Pancreas (tissue), 10 donors: ENCODE results near the gene FAM162B. TPM values are rescaled to one million over a fixed set of nuclear protein-coding genes. Genes with fewer than 3 reads are reported as not detected.
"Not testable (repeated sequence)": the region's sequence is repeated elsewhere in the genome, so short reads cannot be mapped to it uniquely, and the experiment has no call there.

Source experiments
- ATAC-seq, 4 donors: fragments of 200-7000 bp; cut with Tn5 transposase; one replicate each; pipeline versions ENCODE4 v1.8.0 to v1.9.1; 2020; ENCODE audit warnings: mild to moderate bottlenecking in 4 of 4, moderate library complexity in 4 of 4
- DNase-seq, 6 donors: peaks; one replicate each; pipeline ENCODE4 v3.0.0-alpha.2; 2020
- FAIRE-seq: peaks from 2 replicates; lab custom pipeline; 2012; peaks lifted over from hg19 to GRCh38; lab: Jason Lieb, UNC
- H3K27ac ChIP-seq, 4 donors: fragments of 200-600 bp; sonication (generic); 1 replicate in 3 of 4; 2 replicates in 1 of 4; pipeline versions ENCODE4 v1.5.0 to v1.8.0; 2020
- H3K27me3 ChIP-seq, 4 donors: fragments of 200-600 bp; one replicate each; pipeline ENCODE4 v1.8.0; 2021
- H3K36me3 ChIP-seq, 3 donors: fragments of 200-600 bp; sonication (generic) in 1 of 3; one replicate each; pipeline versions ENCODE4 v1.5.0 to v1.8.0; 2020 to 2021
- H3K4me1 ChIP-seq, 3 donors: fragments of 200-600 bp; one replicate each; pipeline ENCODE4 v1.8.0; 2021
- H3K4me3 ChIP-seq, 4 donors: fragments of 200-600 bp; sonication (generic) in 2 of 4; one replicate each; pipeline versions ENCODE4 v1.5.0 to v1.8.0; 2020 to 2021
- H3K9me3 ChIP-seq, 4 donors: fragments of 200-600 bp; one replicate each; pipeline ENCODE4 v1.8.0; 2021
- WGBS, 2 donors: extraction: QIAGEN DNeasy Blood & Tissue Kit; methylation state at CpG; one replicate each; pipeline ENCODE4 v1.1.7; 2013; 5-methylcytosine and 5-hydroxymethylcytosine counted together
- intact Hi-C, 3 donors: fragments of 100-400 bp; cut with DNase I; formaldehyde crosslinking; loops; one replicate each; pipeline versions ENCODE4 v1.11.1 to v1.14.2; 2022
- polyA plus RNA-seq, 2 donors: library from polyadenylated mRNA; stranded (reverse); fragments of 200-250 nt; gene quantifications; one replicate each; pipeline ENCODE4 v1.2.3, GENCODE V29; 2013
- total RNA-seq, 6 donors: library from RNA; stranded (reverse); fragmentation: NEBNext Ultra II Directional in 4 of 6; extraction: Animal tissue kit (Norgen Biotek cat#: 25700) in 4 of 6; gene quantifications; one replicate each; pipeline versions ENCODE4 v1.2.1 to v1.2.4, GENCODE V29; 2021 to 2023
- TF ChIP-seq, protein P1 (sequence below), 4 donors: fragments of 200-600 bp; sonication (generic) in 3 of 4; IDR thresholded peaks; one replicate each; pipeline versions ENCODE4 v1.5.0 to v1.8.0; 2021; ENCODE audit warnings: antibody characterized with exemption in 4 of 4
- donor health status: healthy with polysubstance abuse.
- donor health status: DM: no; HTN: no; CAD: no; lungs with moderate emphysema.
- donor health status: DM: no; HTN: no; CAD: no.
- donor health status: control.
- donor health status: control.
- donor health status: Bipolar disorder and iron deficiency.
- donor health status: DM: yes; HTN: yes; CAD: no.
- donor health status: DM: no; HTN: no; CAD: no.
- donor health status: DM: no; HTN: no; CAD: no.
- donor health status: DM: yes; HTN: yes; CAD: no.

The FAM162B gene
- total and polyA plus RNA-seq, 8 donors: 0.19 to 2.1 (median 0.54) TPM

DNA sequence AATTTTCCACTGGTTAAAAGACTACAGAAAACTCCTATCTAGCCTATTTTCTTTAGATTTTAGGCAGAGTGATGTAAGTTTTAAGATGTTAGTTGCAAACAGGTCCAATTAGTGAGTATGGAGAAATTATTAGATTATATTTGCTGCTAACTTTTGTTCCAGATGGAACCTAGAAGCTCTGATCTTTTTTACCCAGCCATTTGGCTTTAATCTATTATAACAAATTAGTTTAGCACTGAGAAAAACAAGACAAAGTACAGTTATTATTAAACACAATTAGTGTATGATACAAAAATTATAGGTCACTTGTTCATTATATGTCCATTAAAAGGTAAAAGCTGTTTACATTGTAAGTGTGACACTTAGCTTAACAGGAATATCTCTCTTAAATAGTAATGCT lies 2.5 kb downstream of the FAM162B start:
- FAIRE-seq: no peak

DNA sequence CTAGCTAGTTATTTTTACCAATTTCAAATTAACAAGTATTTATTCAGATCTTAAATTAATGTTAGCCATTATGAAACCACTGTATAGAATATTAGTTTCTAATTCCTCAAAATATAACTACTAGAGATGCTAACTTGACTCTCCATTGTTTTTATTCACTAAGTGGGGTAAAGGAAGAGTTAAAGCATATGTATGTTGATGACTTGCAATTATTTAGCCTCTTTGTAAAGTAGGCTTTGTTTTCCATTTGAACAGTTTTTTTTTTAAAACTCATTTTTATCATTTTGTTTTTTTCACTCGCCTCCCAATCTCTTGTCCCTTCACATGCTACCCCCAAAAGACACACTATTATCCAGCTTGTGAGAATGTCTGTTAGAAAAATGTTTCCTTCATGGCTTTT lies 3.3 kb downstream of the FAM162B start:
- Histone ChIP-seq H3K36me3 (no peaks in the 10 kb centered on the region), H3K27me3 (peaks cover 0 to 5% (median 0%) of the 10 kb centered on the region in 4 donors), H3K4me3 (no peak overlapping the region), H3K4me1 (no peaks in the 10 kb centered on the region), H3K9me3 (no peaks in the 10 kb centered on the region), H3K27ac (no peak overlapping the region)
- WGBS, 2 donors: 87 to 90% methylated on average over 1 of the region's 1 CpG
- FAIRE-seq (no peak), DNase-seq (no peak), ATAC-seq (no peak)
- intact Hi-C loops: no loop called here
- TF ChIP-seq, protein P1, sequence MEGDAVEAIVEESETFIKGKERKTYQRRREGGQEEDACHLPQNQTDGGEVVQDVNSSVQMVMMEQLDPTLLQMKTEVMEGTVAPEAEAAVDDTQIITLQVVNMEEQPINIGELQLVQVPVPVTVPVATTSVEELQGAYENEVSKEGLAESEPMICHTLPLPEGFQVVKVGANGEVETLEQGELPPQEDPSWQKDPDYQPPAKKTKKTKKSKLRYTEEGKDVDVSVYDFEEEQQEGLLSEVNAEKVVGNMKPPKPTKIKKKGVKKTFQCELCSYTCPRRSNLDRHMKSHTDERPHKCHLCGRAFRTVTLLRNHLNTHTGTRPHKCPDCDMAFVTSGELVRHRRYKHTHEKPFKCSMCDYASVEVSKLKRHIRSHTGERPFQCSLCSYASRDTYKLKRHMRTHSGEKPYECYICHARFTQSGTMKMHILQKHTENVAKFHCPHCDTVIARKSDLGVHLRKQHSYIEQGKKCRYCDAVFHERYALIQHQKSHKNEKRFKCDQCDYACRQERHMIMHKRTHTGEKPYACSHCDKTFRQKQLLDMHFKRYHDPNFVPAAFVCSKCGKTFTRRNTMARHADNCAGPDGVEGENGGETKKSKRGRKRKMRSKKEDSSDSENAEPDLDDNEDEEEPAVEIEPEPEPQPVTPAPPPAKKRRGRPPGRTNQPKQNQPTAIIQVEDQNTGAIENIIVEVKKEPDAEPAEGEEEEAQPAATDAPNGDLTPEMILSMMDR (IDR thresholded peaks at IDR 0.05): no peak

More for the DNA sequence above, 2.5 kb downstream of the FAM162B start:
- ATAC-seq: no peak
- intact Hi-C loops: no loop called here
- Histone ChIP-seq H3K27ac (no peak overlapping the region), H3K9me3 (no peaks in the 10 kb centered on the region), H3K27me3 (peaks cover 0 to 5% (median 0%) of the 10 kb centered on the region in 4 donors), H3K36me3 (no peaks in the 10 kb centered on the region), H3K4me1 (no peaks in the 10 kb centered on the region), H3K4me3 (no peak overlapping the region)
- TF ChIP-seq, protein P1 (IDR thresholded peaks at IDR 0.05): no peak
- DNase-seq: no peak

DNA sequence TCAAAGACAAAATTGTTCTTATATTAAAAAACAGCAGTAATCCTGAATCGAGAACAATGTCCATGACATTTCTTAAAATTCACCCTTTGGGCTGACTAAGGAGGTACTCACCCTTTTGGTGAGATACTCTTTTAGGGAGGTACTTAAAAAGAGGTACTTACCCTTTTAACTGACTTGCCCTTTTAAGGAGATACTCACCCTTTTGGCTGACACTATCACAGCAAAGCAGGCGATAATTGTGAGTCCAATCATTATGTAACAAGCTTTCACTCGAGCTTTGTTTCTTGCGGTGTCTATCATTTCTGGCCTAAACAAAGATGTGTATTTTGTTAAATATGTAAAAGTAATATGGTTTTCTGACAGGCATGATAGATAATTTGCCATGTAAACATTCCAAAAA lies 3.7 kb downstream of the FAM162B start:
- Histone ChIP-seq H3K4me1 (no peaks in the 10 kb centered on the region), H3K27me3 (peaks cover 0 to 5% (median 0%) of the 10 kb centered on the region in 4 donors), H3K9me3 (no peaks in the 10 kb centered on the region), H3K27ac (no peak overlapping the region), H3K36me3 (no peaks in the 10 kb centered on the region), H3K4me3 (no peak overlapping the region)
- ATAC-seq (no peak), FAIRE-seq (no peak), DNase-seq (no peak)
- TF ChIP-seq, protein P1 (IDR thresholded peaks at IDR 0.05): no peak
- WGBS, 2 donors: 44 to 55% methylated on average over 4 of the region's 4 CpGs
- intact Hi-C loops: no loop called here

DNA sequence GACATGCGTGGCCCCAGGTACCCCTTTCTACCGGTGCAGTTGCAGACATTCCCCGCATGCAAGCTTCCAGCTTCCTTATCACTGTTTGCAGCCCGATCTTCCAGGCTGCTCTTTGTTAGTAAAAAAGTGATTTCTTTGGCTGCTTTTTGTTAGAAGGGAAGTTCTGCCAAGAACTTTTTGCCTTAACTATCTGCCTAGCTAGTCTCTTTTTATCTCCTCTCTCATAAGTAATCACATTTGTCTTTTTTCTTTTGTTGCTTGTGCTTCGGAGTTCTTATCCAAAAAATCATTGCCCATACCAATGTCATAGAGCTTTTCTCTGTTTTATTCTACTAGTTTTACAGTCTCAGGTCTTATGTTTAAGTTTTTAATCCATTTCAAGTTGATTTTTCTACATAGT lies 20.3 kb downstream of the FAM162B start:
- H3K4me3 ChIP-seq: no peak overlapping the region
- intact Hi-C loops: no loop called here
- no peaks in the 10 kb centered on the region for H3K36me3 ChIP-seq
- no peak for ATAC-seq
- no peak for DNase-seq
- no peaks in the 10 kb centered on the region for H3K4me1 ChIP-seq
- H3K27me3 ChIP-seq: no peaks in the 10 kb centered on the region
- H3K9me3 ChIP-seq: peaks cover 0 to 5% (median 0%) of the 10 kb centered on the region in 4 donors
- no peak overlapping the region for H3K27ac ChIP-seq
- FAIRE-seq: no peak
- TF ChIP-seq, protein P1 (IDR thresholded peaks at IDR 0.05): no peak
- 65 to 68% methylated on average over 5 of the region's 5 CpGs for WGBS, 2 donors

DNA sequence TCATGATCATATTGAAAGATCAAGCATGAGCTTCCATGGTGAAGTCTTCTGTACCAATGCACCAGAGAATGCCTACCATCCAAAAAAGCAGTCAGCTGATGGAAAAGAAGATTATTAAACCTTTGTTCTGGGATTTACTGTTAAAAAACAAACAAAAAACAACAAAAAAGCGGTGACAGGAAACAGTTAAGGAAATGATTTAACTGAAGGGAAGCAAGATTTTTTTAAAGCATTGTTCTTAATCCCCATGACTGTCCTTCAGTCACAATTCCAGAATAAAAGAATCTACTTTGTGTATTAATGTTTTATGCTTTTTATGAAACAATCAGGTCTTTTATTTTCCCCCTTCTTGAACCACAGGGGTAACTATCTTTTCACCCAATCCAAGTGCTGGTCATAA lies 23.9 kb downstream of the FAM162B start:
- Histone ChIP-seq H3K4me3 (no peak overlapping the region), H3K36me3 (no peaks in the 10 kb centered on the region), H3K27ac (no peak overlapping the region), H3K4me1 (no peaks in the 10 kb centered on the region), H3K27me3 (no peaks in the 10 kb centered on the region), H3K9me3 (peaks cover 0 to 5% (median 0%) of the 10 kb centered on the region in 4 donors)
- intact Hi-C loops: no loop called here
- DNase-seq (no peak), ATAC-seq (no peak), FAIRE-seq (no peak)
- TF ChIP-seq, protein P1 (IDR thresholded peaks at IDR 0.05): no peak
- WGBS, 2 donors: 90 to 94% methylated on average over 1 of the region's 1 CpG

DNA sequence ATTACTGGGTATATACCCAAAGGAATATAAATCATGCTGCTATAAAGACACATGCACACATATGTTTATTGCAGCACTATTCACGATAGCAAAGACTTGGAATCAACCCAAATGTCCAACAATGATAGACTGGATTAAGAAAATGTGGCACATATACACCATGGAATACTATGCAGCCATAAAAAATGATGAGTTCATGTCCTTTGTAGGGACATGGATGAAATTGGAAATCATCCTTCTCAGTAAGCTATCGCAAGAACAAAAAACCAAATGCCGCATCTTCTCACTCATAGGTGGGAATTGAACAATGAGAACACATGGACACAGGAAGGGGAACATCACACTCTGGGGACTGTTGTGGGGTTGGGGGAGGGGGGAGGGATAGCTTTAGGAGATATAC lies 25.0 kb downstream of the FAM162B start:
- H3K27ac ChIP-seq, H3K36me3 ChIP-seq, FAIRE-seq, H3K9me3 ChIP-seq, intact Hi-C loops, ATAC-seq, DNase-seq, H3K27me3 ChIP-seq, H3K4me3 ChIP-seq, H3K4me1 ChIP-seq: not testable (repeated sequence)
- WGBS, 2 donors: 83 to 91% methylated on average over 3 of the region's 3 CpGs
